Measurements from ENCODE around the gene ARHGEF11. TPM values are rescaled to one million over a fixed set of nuclear protein-coding genes. Genes with fewer than 3 reads are reported as not detected.

ARHGEF11 gene
- total and polyA plus RNA-seq, 8 donors = 34.4 to 53.5 (median 40.1) TPM

GRCh38 chr1:156905176-156905575 is 140.4 kb downstream of the ARHGEF11 start:
- H3K4me3 ChIP-seq = no peak overlapping the region
- peaks cover 4 to 15% of the 10 kb centered on the region in 2 donors for H3K4me1 ChIP-seq
- intact Hi-C loops (cut with DNase I) = no loop called here
- H3K36me3 ChIP-seq = no peaks in the 10 kb centered on the region
- DNase-seq = peak in 1 of 4 donors; percentile 43
- TF ChIP-seq, protein P1, sequence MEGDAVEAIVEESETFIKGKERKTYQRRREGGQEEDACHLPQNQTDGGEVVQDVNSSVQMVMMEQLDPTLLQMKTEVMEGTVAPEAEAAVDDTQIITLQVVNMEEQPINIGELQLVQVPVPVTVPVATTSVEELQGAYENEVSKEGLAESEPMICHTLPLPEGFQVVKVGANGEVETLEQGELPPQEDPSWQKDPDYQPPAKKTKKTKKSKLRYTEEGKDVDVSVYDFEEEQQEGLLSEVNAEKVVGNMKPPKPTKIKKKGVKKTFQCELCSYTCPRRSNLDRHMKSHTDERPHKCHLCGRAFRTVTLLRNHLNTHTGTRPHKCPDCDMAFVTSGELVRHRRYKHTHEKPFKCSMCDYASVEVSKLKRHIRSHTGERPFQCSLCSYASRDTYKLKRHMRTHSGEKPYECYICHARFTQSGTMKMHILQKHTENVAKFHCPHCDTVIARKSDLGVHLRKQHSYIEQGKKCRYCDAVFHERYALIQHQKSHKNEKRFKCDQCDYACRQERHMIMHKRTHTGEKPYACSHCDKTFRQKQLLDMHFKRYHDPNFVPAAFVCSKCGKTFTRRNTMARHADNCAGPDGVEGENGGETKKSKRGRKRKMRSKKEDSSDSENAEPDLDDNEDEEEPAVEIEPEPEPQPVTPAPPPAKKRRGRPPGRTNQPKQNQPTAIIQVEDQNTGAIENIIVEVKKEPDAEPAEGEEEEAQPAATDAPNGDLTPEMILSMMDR (IDR thresholded peaks at IDR 0.05) = no peak
- H3K27ac ChIP-seq = no peak overlapping the region
- no peak for ATAC-seq
- no peaks in the 10 kb centered on the region for H3K9me3 ChIP-seq
- peaks cover 0 to 27% of the 10 kb centered on the region in 2 donors for H3K27me3 ChIP-seq

DNA sequence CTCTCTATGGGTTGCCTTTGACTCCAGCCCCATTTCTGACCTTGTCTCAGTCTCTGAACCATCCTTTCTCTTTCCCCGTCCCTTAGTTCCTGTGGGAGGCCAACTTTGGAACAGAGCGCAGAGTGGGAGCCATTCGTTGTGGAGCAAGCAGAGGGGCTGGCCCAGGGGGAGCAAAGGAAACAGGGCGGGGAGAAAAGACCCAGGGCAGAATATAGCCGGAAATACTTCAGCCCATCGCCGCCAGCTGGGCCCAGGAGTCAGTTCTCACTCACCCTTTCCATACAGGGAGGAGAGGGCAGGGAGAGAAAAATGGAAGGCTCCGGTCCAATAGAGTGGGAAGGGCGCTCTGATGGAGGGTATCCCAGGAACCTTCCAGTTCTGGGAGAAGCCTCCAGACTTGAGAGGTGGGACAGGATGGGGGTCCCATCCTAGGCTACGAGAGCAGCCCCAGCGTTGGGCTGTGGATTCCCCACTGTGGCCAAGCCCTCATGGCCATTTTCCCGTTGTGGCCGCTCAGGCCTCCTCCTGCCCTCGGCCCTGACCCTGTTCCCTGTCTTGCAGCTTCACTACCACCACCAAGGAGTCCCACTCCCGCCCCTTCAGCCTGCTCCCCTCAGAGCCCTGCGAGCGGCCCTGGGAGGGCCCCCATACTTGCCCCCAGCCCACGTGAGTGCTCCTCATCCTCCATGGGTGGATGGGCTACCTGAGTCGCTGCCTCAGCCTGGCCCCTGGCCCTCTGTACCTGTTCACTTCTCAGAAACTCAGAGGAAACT is 141.2 kb downstream of the ARHGEF11 start:
- intact Hi-C loops (cut with DNase I) = no loop called here
- no peak for ATAC-seq
- Histone ChIP-seq H3K4me1 (peaks cover 4 to 21% of the 10 kb centered on the region in 2 donors), H3K4me3 (no peak overlapping the region), H3K27ac (no peak overlapping the region), H3K27me3 (peaks cover 0 to 19% of the 10 kb centered on the region in 2 donors), H3K36me3 (no peaks in the 10 kb centered on the region), H3K9me3 (no peaks in the 10 kb centered on the region)
- TF ChIP-seq, protein P1 (IDR thresholded peaks at IDR 0.05) = no peak
- peak in 2 of 4 donors; percentile 65 to 67 for DNase-seq

- intact Hi-C loops (cut with DNase I) = no loop called here
- H3K9me3 ChIP-seq = no peaks in the 10 kb centered on the region
- peaks cover 0 to 12% of the 10 kb centered on the region in 2 donors for H3K27me3 ChIP-seq
- DNase-seq (peak in 1 of 4 donors; percentile 62), ATAC-seq (no peak)
- TF ChIP-seq, protein P1 (IDR thresholded peaks at IDR 0.05) = no peak
- H3K4me1 ChIP-seq = peaks cover 4 to 30% of the 10 kb centered on the region in 2 donors
- no peak overlapping the region for H3K4me3 ChIP-seq
- H3K36me3 ChIP-seq = no peaks in the 10 kb centered on the region
- H3K27ac ChIP-seq = no peak overlapping the region
Observed at GRCh38 chr1:156903328-156904091, 142.0 kb downstream of the ARHGEF11 start.

GRCh38 chr1:156901966-156902915 is 143.3 kb downstream of the ARHGEF11 start:
- Histone ChIP-seq H3K27me3 (no peaks in the 10 kb centered on the region), H3K4me3 (no peak overlapping the region), H3K36me3 (no peaks in the 10 kb centered on the region), H3K27ac (no peak overlapping the region), H3K4me1 (peaks cover 4 to 35% of the 10 kb centered on the region in 2 donors), H3K9me3 (no peaks in the 10 kb centered on the region)
- no peak for ATAC-seq
- peak in 1 of 4 donors; percentile 59 for DNase-seq
- intact Hi-C loops (cut with DNase I) = no loop called here
- TF ChIP-seq, protein P1 (IDR thresholded peaks at IDR 0.05) = no peak

Measured in left lung (tissue), 10 donors.